NCI-H345 treated with DMSO at 0.1 percent for 48 hours (cell line): ENCODE data around the gene LIN28A.
"Not testable (repeated sequence)": the region's sequence is repeated elsewhere in the genome, so short reads cannot be mapped to it uniquely, and the experiment has no call there.

Experiments
- DNase-seq: peaks from one replicate; lab custom pipeline; 2025; ENCODE audit not compliant: unreplicated experiment; lab: John Stamatoyannopoulos, UW

Gene LIN28A

GRCh38 chr1:26410706-26411623 is at the start of gene LIN28A:
TSS of gene LIN28A (plus strand) at chr1:26410817. CDS start at chr1:26410892, 75 bp downstream.
- no peak for DNase-seq

DNA sequence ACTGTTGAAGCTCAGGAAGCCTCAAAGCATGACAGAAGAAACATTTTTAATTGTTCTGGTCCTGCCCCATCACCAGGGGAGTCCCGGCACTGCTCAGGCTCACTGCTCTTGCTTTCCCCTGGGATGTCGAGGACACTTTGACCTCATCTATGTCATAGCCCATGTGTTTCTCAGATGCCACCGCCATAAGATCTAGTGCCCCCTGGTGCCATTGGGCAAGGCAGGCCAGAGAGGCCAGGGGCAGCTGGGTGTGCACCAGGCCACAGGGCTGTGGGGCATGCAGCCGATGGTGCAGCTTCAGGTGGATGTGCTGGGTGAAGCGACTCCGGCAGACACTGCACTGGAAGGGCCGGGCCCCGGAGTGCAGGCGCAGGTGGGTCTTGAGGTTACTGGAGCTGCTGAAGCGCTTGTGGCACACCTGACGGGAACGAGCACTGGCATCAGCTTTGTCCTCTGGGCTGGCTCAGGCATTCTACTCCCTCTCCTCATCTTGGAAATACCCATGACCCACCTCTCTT is 49.0 kb upstream of the LIN28A start:
- DNase-seq, result no peak

- DNase-seq, result no peak
Measured at GRCh38 chr1:26362331-26362730, 48.3 kb upstream of the LIN28A start.

DNA sequence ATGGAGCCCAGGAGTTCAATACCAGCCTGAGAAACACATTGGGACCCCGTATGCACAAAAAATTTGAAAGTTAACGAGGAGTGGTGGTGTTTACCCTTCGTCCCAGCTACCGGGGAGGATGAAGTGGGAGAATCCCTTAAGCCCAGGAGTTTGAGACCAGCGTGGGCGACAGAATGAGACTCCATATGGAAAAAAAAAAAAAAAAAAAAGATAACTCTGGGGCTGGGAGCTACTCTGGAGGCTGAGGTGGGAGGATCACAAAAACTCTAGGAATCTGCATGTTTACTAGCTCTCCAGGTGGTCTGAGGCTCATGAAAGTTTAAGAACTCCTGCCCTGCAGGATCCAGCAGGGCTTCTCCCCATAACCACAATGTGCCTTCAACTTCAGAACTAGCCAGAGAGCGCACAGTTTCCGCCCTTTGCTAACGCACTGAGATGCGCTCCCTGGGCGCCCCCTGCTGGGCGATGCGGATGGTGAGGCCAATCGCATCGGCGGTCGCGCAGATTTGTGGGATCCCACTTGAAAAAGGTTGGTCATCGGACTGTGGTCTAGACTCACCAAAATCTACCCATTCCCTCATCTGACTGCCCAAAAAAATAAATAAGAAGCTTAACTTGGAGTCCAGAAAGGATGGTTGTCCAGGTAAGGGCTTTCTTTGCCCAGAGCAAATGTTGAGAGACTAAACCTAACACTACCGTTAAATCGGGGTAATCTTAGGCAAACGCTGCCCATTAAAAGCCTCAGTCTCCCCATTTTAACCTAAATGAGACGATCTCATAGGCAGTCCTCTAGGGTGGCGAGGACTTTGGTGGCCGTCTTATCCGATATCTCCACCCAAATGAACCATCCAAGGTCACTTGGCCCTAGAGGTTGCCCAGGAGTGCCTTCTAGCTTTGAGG is 46.8 kb upstream of the LIN28A start:
- peak; percentile 5 for DNase-seq

DNA sequence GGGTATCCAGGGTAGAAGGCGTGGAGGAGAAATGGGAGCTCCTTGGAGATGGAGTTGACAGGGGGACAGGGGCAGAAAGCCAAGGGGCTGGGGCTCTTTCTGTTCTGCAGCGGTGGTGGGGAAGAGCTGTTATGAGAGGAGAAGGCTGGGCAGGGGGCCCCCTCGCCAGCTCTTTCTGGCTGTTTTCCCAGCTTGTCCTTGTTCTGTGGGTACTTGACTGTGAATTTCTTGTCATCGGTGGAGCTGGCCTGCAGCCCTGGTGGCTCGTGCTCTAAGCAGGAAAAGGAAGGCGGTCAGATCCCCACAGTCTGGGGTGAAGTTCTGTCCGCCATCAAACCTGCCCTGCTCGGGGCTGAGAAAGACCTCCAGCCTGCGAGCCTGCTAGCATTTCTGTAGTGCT is 45.7 kb upstream of the LIN28A start:
- DNase-seq, result no peak

DNA sequence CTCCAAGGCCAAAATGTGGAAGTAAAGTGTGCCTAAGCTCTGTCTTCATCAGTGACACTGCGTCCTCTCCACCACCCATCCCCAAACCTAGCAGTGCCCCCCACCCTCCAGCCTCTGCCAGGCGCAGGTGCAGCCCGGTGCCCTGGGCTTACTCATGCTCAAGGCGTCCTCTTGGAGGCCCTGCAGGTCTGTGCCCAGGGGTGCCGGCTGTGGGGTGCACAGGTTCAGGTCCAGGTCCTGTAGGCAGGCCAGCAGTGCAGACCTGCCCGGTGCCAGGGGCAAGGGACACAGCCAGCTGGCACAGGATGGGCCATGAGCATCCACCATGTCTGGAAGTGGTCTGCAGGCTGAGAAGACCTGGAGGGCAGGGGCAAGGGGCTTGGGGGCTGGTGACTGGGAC is 43.2 kb upstream of the LIN28A start:
- no peak for DNase-seq

DNA sequence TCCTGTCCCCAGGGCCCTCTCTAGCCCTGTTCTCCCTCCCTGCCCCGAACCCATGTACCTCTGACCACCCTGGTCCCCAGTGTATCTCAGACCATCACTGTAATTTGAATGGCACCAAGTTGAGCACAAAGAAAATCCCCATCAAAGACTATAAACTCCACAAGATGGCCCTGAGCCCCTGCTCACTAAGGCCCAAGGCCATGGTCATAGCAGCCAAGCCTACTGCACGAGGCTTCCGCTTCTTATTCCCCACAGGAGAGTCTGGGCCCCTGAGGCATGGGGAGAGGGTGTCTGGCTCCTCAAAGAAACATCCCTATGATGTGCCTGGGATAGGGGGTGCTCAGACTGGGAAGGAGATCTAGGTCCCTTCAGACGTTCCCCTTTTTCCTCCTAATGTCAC is 42.6 kb upstream of the LIN28A start:
- DNase-seq, result no peak

- no peak for DNase-seq
Measured at GRCh38 chr1:26368486-26368885, 42.1 kb upstream of the LIN28A start.

GRCh38 chr1:26370591-26371382 is 39.8 kb upstream of the LIN28A start:
- DNase-seq, result no peak

GRCh38 chr1:26372039-26372438 is 38.6 kb upstream of the LIN28A start:
- DNase-seq, result no peak

DNA sequence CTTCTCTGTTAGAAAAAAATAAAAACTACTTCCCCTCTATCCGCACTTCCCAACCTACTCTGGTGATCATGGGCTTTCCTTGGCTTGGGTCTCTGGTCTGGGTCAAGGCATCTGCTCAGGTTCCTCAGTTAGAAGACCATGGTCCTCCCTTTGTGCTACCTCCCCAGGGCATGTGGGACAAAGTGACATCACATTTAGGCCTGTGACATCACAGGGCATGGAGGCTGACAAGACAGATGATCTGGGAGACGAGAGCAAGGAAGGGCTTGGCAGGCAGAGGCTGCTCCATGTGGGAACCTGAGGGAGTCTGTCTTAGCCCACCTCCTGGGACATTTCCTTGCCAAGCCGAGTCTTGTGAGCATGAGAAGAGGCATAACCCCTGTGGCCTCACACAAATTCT is 38.0 kb upstream of the LIN28A start, which contains the start of gene ZNF683:
Gene ZNF683 (minus strand): TSS at position 140 of the 400 bp plus-strand sequence. CDS start 4,179 bp downstream, outside the sequence.
- DNase-seq, result not testable (repeated sequence)

- no peak for DNase-seq
Measured at GRCh38 chr1:26373281-26373680, 37.3 kb upstream of the LIN28A start.

DNA sequence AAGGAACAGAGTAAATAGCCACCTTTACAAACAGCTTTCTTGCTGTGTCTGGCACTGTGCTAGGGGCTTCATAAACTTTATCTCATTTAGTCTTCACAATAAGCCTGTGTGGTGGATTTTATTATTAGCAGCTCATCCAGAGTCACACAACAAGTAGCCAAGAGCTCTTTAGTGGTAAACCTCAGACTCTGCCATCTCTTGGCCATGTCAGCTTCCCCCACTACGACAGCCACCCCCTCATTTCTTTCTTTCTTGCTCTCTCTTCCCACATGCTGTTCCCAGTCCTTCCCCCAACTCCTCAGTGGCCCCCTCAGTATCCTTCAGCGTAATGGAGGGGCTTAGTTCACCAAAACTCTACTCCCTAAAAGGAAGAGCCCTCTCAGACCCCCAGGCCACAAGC is 36.8 kb upstream of the LIN28A start:
- no peak for DNase-seq

GRCh38 chr1:26374361-26374760 is 36.3 kb upstream of the LIN28A start:
- DNase-seq, result not testable (repeated sequence)

GRCh38 chr1:26375081-26375480 is 35.5 kb upstream of the LIN28A start:
- DNase-seq, result no peak

DNA sequence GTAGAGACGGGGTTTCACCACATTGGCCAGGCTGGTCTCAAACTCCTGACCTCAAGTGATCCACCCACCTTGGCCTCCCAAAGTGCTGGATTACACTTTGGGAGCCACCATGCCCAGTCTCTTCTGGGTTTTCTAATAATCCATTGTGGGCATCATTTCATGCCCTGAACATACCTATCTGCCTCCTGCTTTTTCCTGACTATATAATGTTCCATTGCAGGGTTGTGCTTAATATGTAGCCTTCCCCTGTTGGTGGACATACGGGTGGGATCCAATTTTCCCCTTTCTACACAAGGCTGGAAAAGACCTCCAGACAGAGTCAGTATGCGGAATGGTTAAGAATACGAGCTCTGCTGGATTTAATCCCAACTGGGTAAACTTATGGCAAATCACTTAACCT is 34.6 kb upstream of the LIN28A start:
- DNase-seq, result no peak

DNA sequence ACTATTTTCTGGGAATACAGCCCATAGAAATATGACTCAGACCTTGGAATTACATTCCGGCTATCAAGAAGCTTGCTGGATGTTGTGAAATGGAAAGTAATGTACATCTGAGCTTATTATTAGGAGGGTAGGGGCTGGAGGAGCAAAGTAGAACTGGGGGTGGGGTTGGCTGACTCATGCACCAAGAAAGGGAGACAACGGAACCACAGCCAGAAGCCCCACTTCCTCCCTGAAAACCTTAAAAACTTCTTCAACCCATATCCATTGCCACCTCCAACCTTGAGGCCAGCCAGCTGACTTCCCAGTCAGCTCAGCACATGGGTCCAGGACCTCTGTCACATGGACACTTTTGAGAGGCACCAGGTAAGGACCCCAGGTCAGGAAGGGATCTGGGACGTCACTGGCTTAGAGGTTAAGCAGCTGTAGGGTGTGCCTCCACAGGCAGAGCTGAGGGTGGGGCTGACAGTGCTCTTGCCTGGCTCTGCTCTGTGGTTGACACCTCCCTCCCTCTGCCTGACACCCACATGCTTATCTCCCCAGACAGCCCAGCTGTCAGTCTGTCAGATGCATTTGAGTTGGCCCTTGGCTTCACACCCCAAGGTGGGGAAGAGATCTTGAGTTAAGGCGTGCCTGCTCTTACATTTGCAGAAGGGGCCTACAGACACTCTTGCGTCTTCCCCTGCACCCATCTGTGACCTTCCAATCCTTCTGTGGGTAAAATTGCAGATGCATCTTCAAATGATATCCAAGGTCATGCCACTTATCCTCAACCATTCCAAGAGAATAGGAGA is 32.3 kb upstream of the LIN28A start:
- DNase-seq, result no peak

DNA sequence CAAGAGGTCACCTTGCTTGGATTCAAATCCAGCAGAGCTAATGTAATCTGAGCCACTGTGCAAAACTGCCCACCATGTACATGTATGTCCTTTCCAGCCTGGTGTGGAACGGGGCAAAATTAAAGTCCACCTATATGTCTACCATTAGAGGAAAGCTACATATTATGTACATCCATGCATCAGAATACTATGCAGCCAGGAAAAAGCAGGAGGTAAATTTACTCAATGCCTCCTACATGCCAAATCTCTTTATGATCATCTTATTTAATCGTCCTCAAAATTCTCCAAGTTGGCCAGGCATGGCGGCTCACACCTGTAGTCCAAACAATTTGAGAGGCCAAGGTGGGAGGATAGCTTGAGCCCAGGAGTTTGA is 31.8 kb upstream of the LIN28A start:
- no peak for DNase-seq

- DNase-seq, result no peak
Measured at GRCh38 chr1:26384076-26384475, 26.5 kb upstream of the LIN28A start.

- not testable (repeated sequence) for DNase-seq
Measured at GRCh38 chr1:26385063-26385462, 25.6 kb upstream of the LIN28A start.
